Measurements from ENCODE around the gene ZNF668.

GRCh38 chr16:31113121-31114120 is 39.4 kb upstream of the ZNF668 start:
- TF ChIP-seq CTCF (conservative IDR thresholded peaks at IDR 0.05; ENCODE audit: low read depth, low read length) = no peak
- no peak for TF ChIP-seq MAZ (IDR thresholded peaks at IDR 0.05; ENCODE audit: borderline replicate concordance, low read depth, low read length)
- no peak for TF ChIP-seq POLR2A (IDR thresholded peaks at IDR 0.05; ENCODE audit: low read depth, low read length)
- TF ChIP-seq MXI1 (IDR thresholded peaks at IDR 0.05; ENCODE audit: borderline replicate concordance, low read depth, low read length) = no peak
- no peak for TF ChIP-seq SMC3 (IDR thresholded peaks at IDR 0.05; ENCODE audit: low read depth, low read length)
- no peak for TF ChIP-seq ELK1 (IDR thresholded peaks at IDR 0.05; ENCODE audit: borderline replicate concordance, low read depth, low read length)
- no peak for TF ChIP-seq RAD21 (IDR thresholded peaks at IDR 0.05; ENCODE audit: low read length)

Measured in IMR-90 (cell line).